Measurements from ENCODE around the gene LRRC25. TPM values are rescaled to one million over a fixed set of nuclear protein-coding genes. Genes with fewer than 3 reads are reported as not detected.
"Not testable (repeated sequence)": the region's sequence is repeated elsewhere in the genome, so short reads cannot be mapped to it uniquely, and the experiment has no call there.

Gene LRRC25
- total RNA-seq, 6 experiments from 2014 or later: not detected

GRCh38 chr19:18362934-18363542 lies 34.4 kb downstream of the LRRC25 start:
- H3K9me3 Mint-ChIP-seq: no peaks in the 10 kb centered on the region
- peaks cover 41% of the 10 kb centered on the region for H3K4me1 Mint-ChIP-seq (ENCODE audit: low read depth)
- H3K4me3 Mint-ChIP-seq: no peak overlapping the region
- H3K27me3 Mint-ChIP-seq (ENCODE audit: insufficient read depth): peaks cover 2% of the 10 kb centered on the region; the same call in 1 of the 2 replicates
- no peak for DNase-seq
- peaks cover 52% of the 10 kb centered on the region for H3K36me3 Mint-ChIP-seq (ENCODE audit: low read depth)
- peak overlapping the region; percentile 98 for H3K27ac Mint-ChIP-seq
- TF ChIP-seq CTCF (IDR thresholded peaks at IDR 0.05): no peak

- Mint-ChIP-seq H3K36me3 (ENCODE audit: low read depth) (peaks cover 62% of the 10 kb centered on the region), H3K9me3 (peaks cover 2% of the 10 kb centered on the region; the same call in 1 of the 2 replicates), H3K4me3 (no peak overlapping the region), H3K27ac (peak overlapping the region; percentile 37; the same call in 1 of the 2 replicates), H3K27me3 (ENCODE audit: insufficient read depth) (no peaks in the 10 kb centered on the region; the same call in 1 of the 2 replicates), H3K4me1 (ENCODE audit: low read depth) (peaks cover 41% of the 10 kb centered on the region)
- no peak for TF ChIP-seq CTCF (IDR thresholded peaks at IDR 0.05)
- DNase-seq: no peak
Measured at GRCh38 chr19:18361646-18362045, 35.8 kb downstream of the LRRC25 start.

- Mint-ChIP-seq H3K27me3 (ENCODE audit: insufficient read depth) (no peaks in the 10 kb centered on the region), H3K27ac (no peak overlapping the region), H3K4me3 (no peak overlapping the region), H3K9me3 (peaks cover 3% of the 10 kb centered on the region; the same call in 1 of the 2 replicates), H3K4me1 (ENCODE audit: low read depth) (peaks cover 11% of the 10 kb centered on the region), H3K36me3 (ENCODE audit: low read depth) (peaks cover 49% of the 10 kb centered on the region)
- TF ChIP-seq CTCF (IDR thresholded peaks at IDR 0.05): no peak
- no peak for DNase-seq
Measured at GRCh38 chr19:18357041-18357440, 40.4 kb downstream of the LRRC25 start.

- not testable (repeated sequence) for H3K27me3 Mint-ChIP-seq (ENCODE audit: insufficient read depth); H3K9me3 Mint-ChIP-seq; H3K4me3 Mint-ChIP-seq; H3K4me1 Mint-ChIP-seq (ENCODE audit: low read depth); H3K27ac Mint-ChIP-seq; DNase-seq
- H3K36me3 Mint-ChIP-seq (ENCODE audit: low read depth): peaks cover 49% of the 10 kb centered on the region
Measured at GRCh38 chr19:18354743-18355142, 42.7 kb downstream of the LRRC25 start.

GRCh38 chr19:18353378-18354005 lies 43.9 kb downstream of the LRRC25 start:
- Mint-ChIP-seq H3K4me1 (ENCODE audit: low read depth) (peaks cover 14% of the 10 kb centered on the region), H3K9me3 (peaks cover 3% of the 10 kb centered on the region; the same call in 1 of the 2 replicates), H3K4me3 (no peak overlapping the region), H3K36me3 (ENCODE audit: low read depth) (peaks cover 38% of the 10 kb centered on the region), H3K27me3 (ENCODE audit: insufficient read depth) (no peaks in the 10 kb centered on the region), H3K27ac (no peak overlapping the region)
- DNase-seq: no peak
- no peak for TF ChIP-seq CTCF (IDR thresholded peaks at IDR 0.05)

GRCh38 chr19:18351544-18351943 lies 45.9 kb downstream of the LRRC25 start:
- DNase-seq: no peak
- H3K27ac Mint-ChIP-seq: no peak overlapping the region
- H3K27me3 Mint-ChIP-seq (ENCODE audit: insufficient read depth): peaks cover 1% of the 10 kb centered on the region; the same call in 1 of the 2 replicates
- peaks cover 14% of the 10 kb centered on the region for H3K4me1 Mint-ChIP-seq (ENCODE audit: low read depth)
- H3K36me3 Mint-ChIP-seq (ENCODE audit: low read depth): peaks cover 21% of the 10 kb centered on the region
- no peak for TF ChIP-seq CTCF (IDR thresholded peaks at IDR 0.05)
- no peak overlapping the region for H3K4me3 Mint-ChIP-seq
- peaks cover under 1% of the 10 kb centered on the region; the same call in 1 of the 2 replicates for H3K9me3 Mint-ChIP-seq

Measured in HFFc6 (cell line).